Naive thymus-derived CD4-positive, alpha-beta T cell (primary cell): ENCODE data around the gene CT45A1. TPM values are rescaled to one million over a fixed set of nuclear protein-coding genes. Genes with fewer than 3 reads are reported as not detected.
"Not testable (repeated sequence)": the region's sequence is repeated elsewhere in the genome, so short reads cannot be mapped to it uniquely, and the experiment has no call there.

Experiments used
- ATAC-seq: fragments of 150-1000 bp; cut with Tn5 transposase; 2 replicates; pipeline ENCODE4 v1.10.0; 2021; ENCODE audit warnings: mild to moderate bottlenecking, moderate library complexity
- CTCF ChIA-PET: fragments of 350-600 bp; sonication (Branson Sonifier 250); formaldehyde crosslinking; loops from one replicate; lab custom pipeline; 2021; ENCODE audit warnings: antibody characterized with exemption; lab: Charles Lee
- POLR2A ChIA-PET: fragments of 350-600 bp; sonication (Branson Sonifier 250); formaldehyde crosslinking; loops from one replicate; lab custom pipeline; 2021; ENCODE audit warnings: antibody characterized with exemption, inconsistent platforms; lab: Charles Lee
- DNase-seq, 9 donors: peaks; one replicate each; pipeline versions ENCODE4 v3.0.0 to v3.0.0-alpha.2; 2020 to 2022; ENCODE audit warnings: mixed read lengths in 1 of 9
- H3K27ac ChIP-seq: one replicate; pipeline ENCODE4 v1.7.0; 2013; ENCODE audit warnings: mild to moderate bottlenecking, low read depth, low read length, moderate library complexity
- H3K27me3 ChIP-seq, 2 donors: one replicate each; pipeline ENCODE4 v1.7.0; 2013; ENCODE audit warnings: low read length in 2 of 2, mild to moderate bottlenecking in 2 of 2, moderate library complexity in 2 of 2; ENCODE audit not compliant: control insufficient read depth in 2 of 2, insufficient read depth in 2 of 2
- H3K36me3 ChIP-seq, 3 experiments: 1 replicate in 2 of 3; 2 replicates in 1 of 3; pipeline ENCODE4 v1.7.0; 2013; ENCODE audit warnings: low read length in 3 of 3, mild to moderate bottlenecking in 3 of 3, moderate library complexity in 1 of 3; ENCODE audit not compliant: insufficient read depth in 3 of 3, control insufficient read depth in 2 of 3
- H3K4me1 ChIP-seq, 2 donors: one replicate each; pipeline ENCODE4 v1.7.0; 2013; ENCODE audit warnings: low read length in 2 of 2, mild to moderate bottlenecking in 2 of 2, moderate library complexity in 1 of 2; ENCODE audit not compliant: control insufficient read depth in 2 of 2, insufficient read depth in 2 of 2
- H3K4me3 ChIP-seq: 2 replicates; pipeline ENCODE4 v1.7.0; 2013; ENCODE audit warnings: mild to moderate bottlenecking, low read length
- H3K9me3 ChIP-seq, 3 experiments: 1 replicate in 2 of 3; 2 replicates in 1 of 3; pipeline ENCODE4 v1.7.0; 2013; ENCODE audit warnings: low read length in 3 of 3; ENCODE audit not compliant: control insufficient read depth in 2 of 3
- H3K27ac Mint-ChIP-seq, 9 donors: one replicate each; pipeline ENCODE4 v1.8.0; 2020 to 2022; ENCODE audit warnings: mixed read lengths in 9 of 9, mild to moderate bottlenecking in 8 of 9, moderate library complexity in 5 of 9, inconsistent platforms in 2 of 9
- H3K27me3 Mint-ChIP-seq, 5 donors: one replicate each; pipeline ENCODE4 v1.8.0; 2021 to 2022; ENCODE audit warnings: mixed read lengths in 5 of 5, mild to moderate bottlenecking in 1 of 5
- H3K36me3 Mint-ChIP-seq, 5 donors: one replicate each; pipeline ENCODE4 v1.8.0; 2020 to 2022; ENCODE audit warnings: mixed read lengths in 5 of 5, mild to moderate bottlenecking in 3 of 5, inconsistent platforms in 1 of 5
- H3K4me1 Mint-ChIP-seq, 7 donors: one replicate each; pipeline ENCODE4 v1.8.0; 2020 to 2022; ENCODE audit warnings: mixed read lengths in 7 of 7, mild to moderate bottlenecking in 3 of 7, inconsistent platforms in 1 of 7
- H3K4me3 Mint-ChIP-seq, 10 donors: one replicate each; pipeline ENCODE4 v1.8.0; 2020 to 2022; ENCODE audit warnings: mild to moderate bottlenecking in 10 of 10, mixed read lengths in 10 of 10, moderate library complexity in 6 of 10, inconsistent platforms in 2 of 10
- H3K9me3 Mint-ChIP-seq, 11 donors: one replicate each; pipeline ENCODE4 v1.8.0; 2020 to 2022; ENCODE audit warnings: mixed read lengths in 11 of 11, mild to moderate bottlenecking in 4 of 11, inconsistent platforms in 1 of 11, moderate library complexity in 1 of 11
- intact Hi-C, 2 donors: fragments of 100-400 bp; cut with micrococcal nuclease; formaldehyde crosslinking; loops; one replicate each; pipeline ENCODE4 v1.15.1; 2023
- polyA plus RNA-seq, 2 donors: library from polyadenylated mRNA; unstranded; fragments of 300-500 nt; fragmentation: Illumina TruSeq; gene quantifications; one replicate each; pipeline ENCODE4 v1.2.3, GENCODE V29; 2021
- total RNA-seq, 6 experiments: library from RNA in 5 of 6; stranded (reverse) in 5 of 6; gene quantifications; 1 replicate in 5 of 6; 2 replicates in 1 of 6; pipeline ENCODE4 v1.2.3 and lab custom pipeline; 2021 to 2026

Gene CT45A1
- total and polyA plus RNA-seq, 7 experiments from 2014 or later: not detected

- H3K27me3 ChIP-seq: no peaks in the 10 kb centered on the region
- H3K4me1 ChIP-seq: no peaks in the 10 kb centered on the region
- Mint-ChIP-seq H3K4me1 (no peaks in the 10 kb centered on the region), H3K36me3 (no peaks in the 10 kb centered on the region), H3K4me3 (no peak overlapping the region), H3K9me3 (peaks cover 0 to 2% (median 0%) of the 10 kb centered on the region in 11 donors), H3K27ac (no peak overlapping the region), H3K27me3 (peaks cover 0 to 22% (median 0%) of the 10 kb centered on the region in 5 donors)
- no peak for ATAC-seq
- H3K4me3 ChIP-seq: no peak overlapping the region
- DNase-seq: no peak
- no peaks in the 10 kb centered on the region for H3K9me3 ChIP-seq
- no peaks in the 10 kb centered on the region for H3K36me3 ChIP-seq
- ChIA-PET POLR2A (no interaction called here), CTCF (no interaction called here)
- no peak overlapping the region for H3K27ac ChIP-seq
- intact Hi-C loops: no loop called here
Measured at GRCh38 chrX:135713795-135714194, 356 bp downstream of the CT45A1 start.

- not testable (repeated sequence) for H3K4me3 Mint-ChIP-seq, H3K36me3 Mint-ChIP-seq
Measured at GRCh38 chrX:135734666-135735065, 21.2 kb downstream of the CT45A1 start.

GRCh38 chrX:135737366-135738071, 24.1 kb downstream of the CT45A1 start:
- no peak overlapping the region for H3K27ac ChIP-seq
- ChIA-PET POLR2A (no interaction called here), CTCF (no interaction called here)
- Mint-ChIP-seq H3K9me3 (no peaks in the 10 kb centered on the region), H3K4me1 (peaks cover 0 to 4% (median 0%) of the 10 kb centered on the region in 7 donors), H3K4me3 (no peak overlapping the region), H3K27ac (no peak overlapping the region), H3K36me3 (no peaks in the 10 kb centered on the region), H3K27me3 (peaks cover 0 to 4% (median 0%) of the 10 kb centered on the region in 5 donors)
- no peak overlapping the region for H3K4me3 ChIP-seq
- no peaks in the 10 kb centered on the region for H3K36me3 ChIP-seq
- H3K9me3 ChIP-seq: no peaks in the 10 kb centered on the region
- DNase-seq (no peak), ATAC-seq (no peak)
- no peaks in the 10 kb centered on the region for H3K27me3 ChIP-seq
- intact Hi-C loops: no loop called here
- H3K4me1 ChIP-seq: no peaks in the 10 kb centered on the region

More at GRCh38 chrX:135734666-135735065, 21.2 kb downstream of the CT45A1 start:
- H3K9me3 ChIP-seq, H3K4me1 Mint-ChIP-seq, H3K4me3 ChIP-seq, H3K27me3 Mint-ChIP-seq, H3K27ac Mint-ChIP-seq, CTCF ChIA-PET, H3K36me3 ChIP-seq, H3K4me1 ChIP-seq, H3K27me3 ChIP-seq, H3K9me3 Mint-ChIP-seq, POLR2A ChIA-PET, DNase-seq, intact Hi-C loops, ATAC-seq, H3K27ac ChIP-seq: not testable (repeated sequence)

- ChIA-PET CTCF (no interaction called here), POLR2A (no interaction called here)
- intact Hi-C loops: no loop called here
- H3K4me1 Mint-ChIP-seq: peaks cover 0 to 4% (median 0%) of the 10 kb centered on the region in 7 donors
- peak; percentile 54 for ATAC-seq
- peak in 7 of 9 donors; percentile 10 to 33 (median 24) for DNase-seq
- H3K27me3 ChIP-seq: no peaks in the 10 kb centered on the region
- H3K27me3 Mint-ChIP-seq: peaks cover 0 to 4% (median 0%) of the 10 kb centered on the region in 5 donors
- H3K36me3 ChIP-seq: no peaks in the 10 kb centered on the region
- H3K4me3 ChIP-seq: no peak overlapping the region
- H3K9me3 ChIP-seq: no peaks in the 10 kb centered on the region
- H3K9me3 Mint-ChIP-seq: no peaks in the 10 kb centered on the region
- no peaks in the 10 kb centered on the region for H3K4me1 ChIP-seq
- H3K4me3 Mint-ChIP-seq: peak overlapping the region in 7 of 10 donors; percentile 10 to 62 (median 36)
- H3K36me3 Mint-ChIP-seq: no peaks in the 10 kb centered on the region
- peak overlapping the region in 1 of 9 donors; percentile 55 for H3K27ac Mint-ChIP-seq
- H3K27ac ChIP-seq: no peak overlapping the region
Measured at GRCh38 chrX:135740681-135741149, 27.3 kb downstream of the CT45A1 start.

GRCh38 chrX:135741192-135741715, 27.8 kb downstream of the CT45A1 start:
- H3K27ac Mint-ChIP-seq: no peak overlapping the region
- POLR2A ChIA-PET: no interaction called here
- no peak for ATAC-seq
- H3K4me1 ChIP-seq: no peaks in the 10 kb centered on the region
- no peaks in the 10 kb centered on the region for H3K36me3 Mint-ChIP-seq
- no peaks in the 10 kb centered on the region for H3K9me3 Mint-ChIP-seq
- H3K4me3 ChIP-seq: no peak overlapping the region
- peaks cover 0 to 4% (median 0%) of the 10 kb centered on the region in 7 donors for H3K4me1 Mint-ChIP-seq
- H3K9me3 ChIP-seq: no peaks in the 10 kb centered on the region
- intact Hi-C loops: no loop called here
- H3K27ac ChIP-seq: no peak overlapping the region
- H3K27me3 ChIP-seq: no peaks in the 10 kb centered on the region
- no peaks in the 10 kb centered on the region for H3K36me3 ChIP-seq
- no peak for DNase-seq
- CTCF ChIA-PET: no interaction called here
- peak overlapping the region in 2 of 10 donors; percentile 9 to 17 for H3K4me3 Mint-ChIP-seq
- H3K27me3 Mint-ChIP-seq: peaks cover 0 to 4% (median 0%) of the 10 kb centered on the region in 5 donors

GRCh38 chrX:135744739-135745138, 31.3 kb downstream of the CT45A1 start:
- DNase-seq, H3K4me1 ChIP-seq, H3K27ac ChIP-seq, H3K27me3 Mint-ChIP-seq, H3K4me3 ChIP-seq, H3K36me3 ChIP-seq, CTCF ChIA-PET, H3K4me3 Mint-ChIP-seq, H3K27me3 ChIP-seq, H3K9me3 ChIP-seq, intact Hi-C loops, ATAC-seq, H3K4me1 Mint-ChIP-seq, H3K9me3 Mint-ChIP-seq, H3K36me3 Mint-ChIP-seq, H3K27ac Mint-ChIP-seq, POLR2A ChIA-PET: not testable (repeated sequence)

- H3K4me1 ChIP-seq, H3K4me3 ChIP-seq, H3K27ac Mint-ChIP-seq, H3K27me3 Mint-ChIP-seq, H3K36me3 Mint-ChIP-seq, ATAC-seq, DNase-seq, H3K4me1 Mint-ChIP-seq, intact Hi-C loops, H3K27me3 ChIP-seq, H3K4me3 Mint-ChIP-seq, H3K36me3 ChIP-seq, CTCF ChIA-PET, POLR2A ChIA-PET, H3K27ac ChIP-seq, H3K9me3 Mint-ChIP-seq, H3K9me3 ChIP-seq: not testable (repeated sequence)
Measured at GRCh38 chrX:135768091-135768490, 54.7 kb downstream of the CT45A1 start, which contains the start of gene CT45A3. TSS of gene CT45A3 (minus strand) at chrX:135768191. CDS start at chrX:135764444, 3,747 bp downstream.
